Adrenal gland (tissue), 5 donors: ENCODE results near the gene KCNK16.

ENCODE experiments used
- CTCF ChIP-seq, 6 experiments: fragments of 450-650 bp in 4 of 6; fragments of 200-600 bp in 2 of 6; sonication (generic) in 1 of 6; IDR thresholded peaks; 1 replicate in 5 of 6; 2 replicates in 1 of 6; pipeline versions ENCODE4 v1.5.1 to v1.8.0; 2016 to 2021; ENCODE audit warnings: antibody characterized with exemption in 6 of 6, mild to moderate bottlenecking in 2 of 6, moderate library complexity in 1 of 6
- POLR2A ChIP-seq, 2 donors: fragments of 450-650 bp; IDR thresholded peaks; one replicate each; pipeline ENCODE4 v1.6.1; 2017; ENCODE audit warnings: antibody characterized with exemption in 2 of 2, mild to moderate bottlenecking in 2 of 2, moderate library complexity in 1 of 2
- donor health status: DM: no; HTN: no; CAD: no.

DNA sequence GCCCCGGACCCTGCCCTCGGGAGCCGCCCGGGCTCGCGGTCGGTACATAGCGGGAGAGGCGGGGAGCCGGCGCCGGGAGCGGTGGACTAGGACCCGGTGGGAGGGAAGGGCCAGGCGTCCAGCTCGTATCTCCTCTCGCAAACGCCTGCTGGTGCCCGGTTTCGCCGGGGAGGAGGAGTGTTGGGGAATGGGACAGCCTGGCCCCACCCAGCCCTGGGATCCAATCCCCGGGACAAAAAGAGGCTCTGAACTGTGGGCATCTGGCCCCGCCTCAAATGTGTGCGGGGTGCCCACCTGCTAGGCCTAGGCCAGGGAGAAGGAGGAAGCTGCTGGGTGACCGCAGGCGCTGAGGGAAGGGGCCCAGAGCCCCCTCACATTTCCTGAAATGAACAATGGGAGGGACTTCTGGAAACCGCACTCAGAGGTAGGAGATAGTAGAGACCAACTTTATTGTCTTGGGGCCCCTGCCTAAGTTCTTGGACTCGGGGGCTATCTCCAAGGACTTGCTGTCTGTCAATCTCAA lies 8.2 kb downstream of the KCNK16 start, which contains the start of gene KCNK17:
- TF ChIP-seq CTCF (IDR thresholded peaks at IDR 0.05) = no peak
- TF ChIP-seq POLR2A (IDR thresholded peaks at IDR 0.05) = no peak
